ENCODE data around the gene OR4E2.

- TF ChIP-seq SUZ12 (IDR thresholded peaks at IDR 0.05): no peak
- TF ChIP-seq L3MBTL2 (conservative IDR thresholded peaks at IDR 0.05): no peak
- no peak for TF ChIP-seq SP1 (IDR thresholded peaks at IDR 0.05)
- TF ChIP-seq HDGF (IDR thresholded peaks at IDR 0.05; ENCODE audit: borderline replicate concordance): no peak
- TF ChIP-seq FOXM1 (IDR thresholded peaks at IDR 0.05; ENCODE audit: borderline replicate concordance): no peak
- TF ChIP-seq BHLHE40 (IDR thresholded peaks at IDR 0.05; ENCODE audit: borderline replicate concordance): no peak
- no peak for TF ChIP-seq FOXA1 (IDR thresholded peaks at IDR 0.05)
- no peak for TF ChIP-seq FOXK2 (IDR thresholded peaks at IDR 0.05)
- no peak for TF ChIP-seq TARDBP (IDR thresholded peaks at IDR 0.05)
- no peak for TF ChIP-seq ELF4 (IDR thresholded peaks at IDR 0.05)
- TF ChIP-seq CTBP1 (IDR thresholded peaks at IDR 0.05; ENCODE audit: borderline replicate concordance): no peak
- TF ChIP-seq NFRKB (IDR thresholded peaks at IDR 0.05): no peak
- no peak for TF ChIP-seq LEF1 (IDR thresholded peaks at IDR 0.05; ENCODE audit: borderline replicate concordance)
These were observed 1.3 kb upstream of the OR4E2 start for GRCh38 chr14:21652209-21652808.
